D341Med (cell line): ENCODE measurements around the gene PHF14.

Experiments used
- DNase-seq: peaks from one replicate; pipeline ENCODE4 v3.0.0; 2012; ENCODE audit warnings: low spot score

Gene PHF14

GRCh38 chr7:11171569-11172192, 198.0 kb downstream of the PHF14 start:
- peak; percentile 60 for DNase-seq

GRCh38 chr7:11172835-11173234, 199.2 kb downstream of the PHF14 start:
- no peak for DNase-seq

DNA sequence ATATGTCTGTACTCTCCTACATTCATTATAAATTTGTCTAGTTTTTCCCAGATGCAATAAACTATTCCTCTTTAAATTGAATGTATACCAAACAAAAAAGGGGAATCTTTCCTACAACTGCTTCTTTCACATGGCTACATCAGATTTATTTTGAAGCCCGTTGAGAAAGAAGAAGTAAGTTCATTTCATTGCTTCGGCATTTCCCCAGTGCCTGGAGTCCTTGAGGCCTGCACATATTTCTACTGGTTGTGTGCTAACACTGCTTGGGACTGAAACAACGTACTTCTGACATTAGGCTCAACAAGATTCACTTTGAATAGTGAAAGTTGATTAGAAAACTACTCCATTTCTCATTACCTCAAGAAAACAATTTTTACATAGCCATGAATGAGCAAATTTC, 201.7 kb downstream of the PHF14 start:
- DNase-seq, result no peak

DNA sequence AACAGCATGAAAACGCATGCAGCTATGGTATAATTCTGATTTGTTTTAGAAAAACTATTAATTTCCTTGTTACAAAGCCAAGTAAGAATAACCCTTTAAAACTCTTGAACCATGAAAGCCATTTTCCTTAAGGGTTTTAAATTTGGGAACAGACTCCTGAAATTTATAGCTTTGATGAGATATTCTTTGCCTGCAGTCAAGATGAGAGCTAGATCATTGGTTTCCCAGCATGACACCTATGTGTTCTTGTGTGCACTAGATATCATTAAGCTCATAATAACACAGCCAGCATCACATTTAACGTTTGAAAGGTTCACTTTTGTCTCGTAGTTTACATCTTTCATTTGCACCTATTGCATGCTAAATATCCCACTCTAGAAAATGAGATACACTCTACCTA, 202.2 kb downstream of the PHF14 start:
- no peak for DNase-seq

GRCh38 chr7:11176985-11177555, 203.4 kb downstream of the PHF14 start:
- no peak for DNase-seq

GRCh38 chr7:11177793-11178192, 204.1 kb downstream of the PHF14 start:
- no peak for DNase-seq

- DNase-seq, result no peak
These were observed 207.9 kb downstream of the PHF14 start for GRCh38 chr7:11181590-11181989.

- DNase-seq, result no peak
These were observed 209.1 kb downstream of the PHF14 start for GRCh38 chr7:11182736-11183135.

DNA sequence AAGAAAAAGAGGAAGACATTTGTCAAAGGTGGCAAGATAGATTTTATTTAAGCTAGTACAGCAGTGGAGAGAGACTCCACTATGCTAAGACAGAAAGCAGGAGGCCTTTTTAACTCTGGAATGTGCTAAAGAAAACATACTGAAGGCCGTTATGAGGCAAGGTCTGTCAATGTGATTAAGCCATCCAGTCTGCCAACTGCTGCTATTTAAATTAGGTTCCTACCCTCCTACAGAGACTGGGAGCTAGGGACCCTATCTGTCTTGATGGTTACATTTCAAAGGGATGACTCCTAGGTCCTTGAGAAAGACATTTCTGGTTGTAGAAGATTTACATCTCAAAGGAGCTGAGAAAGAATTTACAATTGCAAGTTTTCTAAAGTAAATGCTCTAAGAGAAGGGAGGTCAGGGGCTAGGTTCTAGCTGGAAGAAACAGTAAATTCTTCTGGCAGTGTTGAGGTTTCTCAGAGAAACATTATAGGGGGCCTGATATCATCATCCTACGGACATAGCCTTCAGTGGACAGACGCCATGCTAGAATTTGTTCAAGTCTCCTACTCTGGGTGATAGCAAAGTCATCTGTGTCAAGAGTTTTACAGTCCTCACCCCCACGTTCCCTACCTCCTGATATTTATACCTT, 211.6 kb downstream of the PHF14 start:
- no peak for DNase-seq

GRCh38 chr7:11188529-11189310, 215.0 kb downstream of the PHF14 start:
- peak; percentile 18 for DNase-seq

GRCh38 chr7:11191081-11191480, 217.4 kb downstream of the PHF14 start:
- no peak for DNase-seq

GRCh38 chr7:11191574-11192220, 218.0 kb downstream of the PHF14 start:
- DNase-seq, result no peak

GRCh38 chr7:11192506-11192905, 218.8 kb downstream of the PHF14 start:
- DNase-seq, result no peak

DNA sequence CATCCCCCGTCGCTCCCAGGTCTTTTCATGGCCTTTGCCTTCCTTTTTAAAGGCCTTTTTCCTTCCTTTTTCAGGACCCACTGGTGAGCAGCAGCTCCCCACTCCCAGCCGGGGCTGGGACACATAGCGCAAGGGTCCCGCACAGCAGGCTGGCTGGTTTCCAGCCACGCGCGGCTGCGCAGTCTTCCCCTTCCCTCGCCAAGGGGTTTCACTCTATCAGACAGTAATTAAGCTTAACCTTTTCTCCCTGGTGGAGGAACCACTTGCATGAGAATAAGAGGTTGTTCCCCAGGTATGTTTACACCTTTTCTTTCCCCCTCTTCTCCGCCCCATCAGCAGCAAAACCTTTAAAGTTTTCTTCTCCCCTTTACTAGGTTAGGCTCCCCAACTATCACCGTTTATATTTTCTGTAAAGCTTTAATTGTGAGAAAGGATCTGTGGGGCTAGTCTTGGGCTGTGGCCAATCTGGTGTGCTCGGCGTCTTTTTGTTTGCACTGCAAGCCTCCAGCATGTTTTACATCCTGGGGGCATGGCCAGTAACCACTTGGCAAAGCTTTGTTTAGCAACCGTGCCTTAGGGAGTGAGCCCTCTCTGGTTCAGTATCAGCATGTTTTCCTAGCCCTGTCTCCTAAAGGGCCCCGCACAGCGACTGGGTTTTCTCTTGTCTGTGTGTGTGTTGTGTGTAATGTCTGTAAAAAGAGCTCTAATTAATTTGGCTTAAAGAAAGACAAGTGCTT, 219.6 kb downstream of the PHF14 start:
- DNase-seq, result no peak

GRCh38 chr7:11193888-11194287, 220.2 kb downstream of the PHF14 start:
- no peak for DNase-seq

- DNase-seq, result no peak
These were observed 220.8 kb downstream of the PHF14 start for GRCh38 chr7:11194492-11194891.

GRCh38 chr7:11195502-11195901, 221.8 kb downstream of the PHF14 start:
- DNase-seq, result no peak

GRCh38 chr7:11196143-11196542, 222.5 kb downstream of the PHF14 start:
- no peak for DNase-seq

GRCh38 chr7:11203224-11203623, 229.6 kb downstream of the PHF14 start:
- no peak for DNase-seq

- DNase-seq, result no peak
These were observed 230.0 kb downstream of the PHF14 start for GRCh38 chr7:11203683-11204082.

DNA sequence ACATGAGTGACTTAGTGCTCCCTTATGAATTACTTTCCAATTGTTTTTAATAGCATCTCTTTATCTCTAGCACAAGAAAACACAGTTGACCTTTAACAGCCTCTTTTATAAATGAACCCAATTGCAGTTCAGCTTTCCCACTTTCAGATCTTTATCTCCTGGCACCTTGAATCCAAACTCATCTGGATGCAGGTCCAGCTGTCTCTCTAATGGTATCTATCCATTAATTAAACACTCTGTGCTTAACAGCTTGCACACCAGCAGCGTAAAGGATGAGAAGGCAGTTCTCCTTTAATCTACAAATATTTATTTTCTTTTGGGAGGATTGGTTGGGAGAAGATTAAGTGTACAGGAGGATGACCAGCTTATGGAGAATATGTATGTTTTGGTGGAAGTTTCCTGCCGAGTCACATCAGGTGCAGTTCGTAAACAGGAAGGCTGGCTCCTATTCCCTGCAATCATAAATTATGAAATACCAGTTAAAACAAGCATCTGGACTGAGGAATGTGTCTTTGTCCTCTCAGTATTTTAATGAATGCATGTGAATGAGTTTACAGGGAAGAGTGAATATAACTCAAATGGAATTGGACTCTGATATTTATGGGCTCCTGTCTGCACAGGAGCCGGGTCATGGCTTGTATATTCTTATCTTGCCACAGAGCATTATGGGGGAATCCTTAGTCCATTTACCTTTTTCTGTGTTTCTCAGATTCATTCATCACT, 232.7 kb downstream of the PHF14 start:
- no peak for DNase-seq
